ENCODE results near the gene RAB26.
"Not testable (repeated sequence)": the region's sequence is repeated elsewhere in the genome, so short reads cannot be mapped to it uniquely, and the experiment has no call there.

Gene RAB26

GRCh38 chr16:2117341-2117740, 31.1 kb upstream of the RAB26 start:
- not testable (repeated sequence) for DNase-seq (ENCODE audit: low spot score)

DNA sequence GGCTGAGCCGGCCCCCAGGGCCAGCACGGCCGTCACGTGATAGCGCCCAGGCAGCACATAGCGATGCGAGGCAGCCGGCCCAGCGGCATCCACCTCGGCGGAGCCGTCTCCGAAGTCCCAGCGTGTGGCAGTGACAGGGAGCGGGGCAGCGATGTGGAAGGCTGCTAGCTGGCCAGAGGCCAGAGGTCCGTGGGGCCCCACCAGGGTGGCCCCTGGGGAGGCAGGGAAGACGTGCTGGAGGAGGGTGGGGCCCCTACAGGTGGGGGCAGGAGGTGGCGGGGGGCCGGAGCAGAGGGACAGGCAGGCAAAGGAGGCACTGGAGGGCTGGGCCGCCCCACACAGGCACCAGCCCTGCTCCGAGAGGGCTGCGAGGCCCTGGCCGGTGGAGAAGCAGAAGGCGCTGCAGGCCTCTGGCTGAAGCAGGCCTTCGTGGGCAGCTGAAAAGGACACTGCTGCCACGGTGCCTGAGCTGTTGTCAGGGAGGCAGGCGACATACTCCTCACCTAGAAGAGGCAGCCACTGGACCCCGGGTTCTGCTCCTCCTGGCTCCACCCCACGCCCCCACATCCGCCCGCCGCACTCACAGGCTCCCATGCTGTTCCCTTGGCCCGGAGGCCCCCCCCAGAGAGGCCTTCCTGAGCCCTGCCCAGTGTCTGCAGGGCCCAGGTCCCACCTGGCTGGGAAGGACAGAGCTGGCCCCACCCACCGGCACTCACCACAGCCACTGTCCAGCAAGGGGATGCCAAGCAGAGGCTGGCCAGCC, 30.3 kb upstream of the RAB26 start:
- DNase-seq (ENCODE audit: low spot score) = not testable (repeated sequence)

DNA sequence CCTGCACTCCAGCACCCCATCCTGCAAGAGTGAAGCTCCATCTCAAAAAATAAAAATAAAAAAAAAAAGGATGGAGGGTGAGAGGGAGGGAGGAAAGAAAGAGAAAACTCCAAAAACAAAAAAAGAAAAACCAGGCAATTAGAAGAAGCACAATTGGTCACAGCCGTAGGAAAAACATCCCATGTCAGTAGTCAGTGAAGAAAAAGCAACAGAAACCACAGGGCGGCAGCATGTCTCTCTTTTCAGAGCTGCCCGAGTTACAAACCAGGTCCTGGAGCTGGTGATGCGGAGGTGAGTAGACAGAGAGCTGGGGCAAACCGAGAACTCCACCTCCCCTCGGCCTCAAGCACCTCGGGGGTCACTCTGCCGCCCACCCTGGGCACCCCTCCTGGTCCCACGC, 27.1 kb upstream of the RAB26 start:
- DNase-seq (ENCODE audit: low spot score) = peak; percentile 76

- peak; percentile 59 for DNase-seq (ENCODE audit: low spot score)
Observed at GRCh38 chr16:2121853-2122252, 26.6 kb upstream of the RAB26 start.

GRCh38 chr16:2122429-2122828, 26.0 kb upstream of the RAB26 start:
- no peak for DNase-seq (ENCODE audit: low spot score)

GRCh38 chr16:2122934-2123683, 25.3 kb upstream of the RAB26 start:
- not testable (repeated sequence) for DNase-seq (ENCODE audit: low spot score)

GRCh38 chr16:2123706-2124376, 24.6 kb upstream of the RAB26 start:
- DNase-seq (ENCODE audit: low spot score) = not testable (repeated sequence)

- not testable (repeated sequence) for DNase-seq (ENCODE audit: low spot score)
Observed at GRCh38 chr16:2124377-2124693, 24.1 kb upstream of the RAB26 start.

DNA sequence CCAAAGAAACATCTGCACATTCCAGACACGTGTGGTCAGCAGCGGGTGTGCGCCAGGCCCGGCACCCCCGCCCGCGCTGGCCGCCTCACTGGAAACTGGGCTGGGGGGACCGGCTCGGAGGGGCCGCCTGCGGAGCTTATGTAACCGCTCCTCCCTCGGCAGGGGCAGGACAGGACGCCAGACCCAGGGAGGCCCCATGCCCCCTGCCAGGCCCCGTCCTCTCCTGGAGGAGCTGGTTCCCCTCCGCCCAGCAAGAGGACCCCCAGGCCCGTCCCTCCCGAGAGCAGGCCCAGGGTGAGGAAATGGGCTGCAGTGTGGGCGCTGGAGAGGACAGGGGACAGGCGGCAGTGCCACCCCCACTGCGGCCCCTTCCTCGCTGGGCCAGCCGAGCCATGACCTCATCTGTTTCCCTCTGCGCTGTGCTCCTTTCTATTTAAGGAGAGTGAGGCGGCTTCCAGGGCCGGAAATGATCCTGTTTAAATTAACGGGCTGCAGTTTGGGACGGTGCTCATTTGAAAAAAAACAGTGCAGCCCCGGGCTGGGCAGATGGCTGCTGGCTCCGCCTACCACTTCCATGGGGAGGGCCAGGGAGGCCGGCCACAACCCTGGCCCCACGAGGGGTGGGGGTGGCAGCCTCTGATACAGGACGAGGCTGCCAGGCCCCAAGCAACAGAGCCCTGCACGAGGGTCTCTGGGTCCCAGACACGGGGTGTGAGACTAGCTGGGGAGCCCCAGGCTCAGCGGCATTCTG, 23.6 kb upstream of the RAB26 start:
- DNase-seq (ENCODE audit: low spot score) = peak; percentile 36

DNA sequence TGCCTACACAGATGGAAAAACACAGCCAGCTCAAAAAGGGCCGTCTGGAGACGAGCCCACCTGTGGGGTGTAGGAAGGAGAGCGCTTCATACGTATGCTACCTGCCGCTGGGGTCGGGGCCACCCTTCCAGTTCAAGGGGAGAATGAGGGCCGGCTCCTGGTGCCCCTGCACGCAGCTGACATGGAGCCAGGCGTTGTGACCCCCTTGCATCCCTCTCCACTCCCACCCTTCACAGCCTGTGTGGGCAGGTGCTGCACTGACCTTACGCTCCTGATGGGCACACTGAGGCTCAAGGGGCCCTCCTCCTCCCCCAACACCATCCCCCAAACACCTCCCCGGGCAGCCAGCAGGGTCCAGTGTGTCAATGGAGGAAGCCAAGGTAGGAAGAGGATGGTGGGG, 22.8 kb upstream of the RAB26 start:
- not testable (repeated sequence) for DNase-seq (ENCODE audit: low spot score)

GRCh38 chr16:2126161-2126743, 22.2 kb upstream of the RAB26 start:
- DNase-seq (ENCODE audit: low spot score) = peak; percentile 83

- peak; percentile 54 for DNase-seq (ENCODE audit: low spot score)
Observed at GRCh38 chr16:2126928-2127556, 21.4 kb upstream of the RAB26 start.

- not testable (repeated sequence) for DNase-seq (ENCODE audit: low spot score)
Observed at GRCh38 chr16:2127630-2128280, 20.7 kb upstream of the RAB26 start.

- DNase-seq (ENCODE audit: low spot score) = not testable (repeated sequence)
Observed at GRCh38 chr16:2129251-2129650, 19.2 kb upstream of the RAB26 start.

DNA sequence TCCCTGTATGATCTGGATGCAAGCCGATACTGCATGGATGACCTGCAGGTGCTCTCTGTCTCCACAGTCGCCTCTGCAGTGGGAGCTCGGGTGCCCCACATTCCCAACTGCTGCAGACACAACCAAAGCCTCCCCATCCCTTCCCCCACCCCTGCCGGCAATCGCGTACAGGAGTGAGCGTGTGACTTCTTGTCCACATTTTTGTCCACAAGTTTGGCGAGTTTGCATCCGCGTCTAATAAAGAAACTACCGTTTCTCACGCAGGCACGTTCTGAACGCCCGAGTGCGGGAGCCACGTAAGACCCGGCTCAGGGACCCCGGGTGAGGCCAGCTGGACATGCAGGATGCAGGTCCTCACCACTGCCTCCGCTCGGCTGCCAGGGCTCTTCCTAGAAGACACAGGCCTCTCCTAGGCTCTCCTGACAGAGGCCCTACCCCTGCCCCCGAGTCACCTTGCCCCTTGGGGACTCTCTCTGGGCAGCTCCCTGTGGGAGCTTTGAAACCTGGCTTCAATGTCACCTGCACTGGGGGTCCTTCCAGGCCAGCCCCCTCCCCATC, 18.5 kb upstream of the RAB26 start:
- DNase-seq (ENCODE audit: low spot score) = not testable (repeated sequence)

DNA sequence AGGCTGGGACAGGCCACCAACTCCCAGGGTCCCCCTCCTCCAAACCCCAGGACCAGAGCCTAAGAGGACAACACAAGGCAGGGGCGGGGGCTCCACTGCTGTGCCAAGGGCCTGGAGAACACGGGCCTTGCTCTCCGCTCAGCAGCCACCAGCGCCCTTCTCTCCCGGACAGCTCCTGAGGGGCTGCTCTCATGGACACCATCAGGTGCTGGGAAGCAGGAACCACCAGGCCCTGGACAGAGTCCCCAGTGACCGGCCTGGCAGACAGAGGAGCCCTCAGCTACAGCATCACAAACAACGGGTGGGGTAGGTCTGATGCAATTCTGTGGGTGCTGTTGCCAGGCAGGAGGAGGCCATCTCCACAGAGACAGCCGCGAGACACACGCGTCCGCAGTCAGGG, 14.6 kb upstream of the RAB26 start:
- DNase-seq (ENCODE audit: low spot score) = not testable (repeated sequence)

DNA sequence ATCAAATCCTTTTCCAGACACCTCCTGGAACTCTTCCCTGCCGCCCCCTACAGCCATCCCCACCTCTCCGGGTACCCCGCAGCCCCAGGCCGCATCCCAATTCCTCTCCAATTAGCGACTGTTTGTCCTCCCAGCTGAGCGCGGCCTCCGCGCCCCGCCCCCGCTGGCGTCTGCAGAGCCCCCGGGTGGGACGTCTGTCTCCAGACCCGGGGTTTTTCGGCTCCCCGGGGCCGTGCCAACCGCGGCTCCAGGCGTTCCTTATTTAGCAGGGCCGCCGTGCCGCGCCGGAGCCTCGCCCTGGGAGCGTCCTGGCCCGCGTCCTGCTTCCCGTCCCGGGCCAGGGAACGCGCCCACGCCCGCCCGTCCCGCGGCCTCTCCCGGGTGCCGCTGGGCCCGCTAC, 13.4 kb upstream of the RAB26 start:
- not testable (repeated sequence) for DNase-seq (ENCODE audit: low spot score)

- peak; percentile 89 for DNase-seq (ENCODE audit: low spot score)
Observed at GRCh38 chr16:2135770-2136490, 12.5 kb upstream of the RAB26 start, which contains the start of gene PKD1. PKD1 (minus strand) TSS chr16:2135898; CDS start chr16:2135689, 209 bp downstream.

All from globus pallidus (tissue), 1 donor.